GM10248 (cell line): ENCODE data around the gene TTLL5.

Experiments
- CTCF ChIA-PET: fragments of 300-600 bp; sonication (Branson Sonifier 250); formaldehyde crosslinking; extraction: SDS; loops from one replicate; lab custom pipeline; 2021; ENCODE audit warnings: antibody characterized with exemption; lab: Yijun Ruan, JAX
- POLR2A ChIA-PET: fragments of 350-650 bp; sonication (Branson Sonifier 250); formaldehyde crosslinking; extraction: SDS; loops from one replicate; lab custom pipeline; 2020; ENCODE audit warnings: antibody characterized with exemption; lab: Yijun Ruan, JAX
- DNase-seq: peaks from one replicate; pipeline ENCODE4 v3.0.0; 2012; ENCODE audit errors: extremely low spot score
- CTCF ChIP-seq: IDR thresholded peaks from 2 replicates; pipeline ENCODE4 v1.5.1; 2012; ENCODE audit warnings: mild to moderate bottlenecking, low read depth; ENCODE audit errors: extremely low read depth, missing control alignments, control extremely low read depth

Gene TTLL5

GRCh38 chr14:75861161-75861621 is 200.1 kb downstream of the TTLL5 start:
- ChIA-PET POLR2A (no interaction called here), CTCF (interaction anchor here (1.6 to 2.2 kb wide), 3 partner anchors 8 to 121 kb away, joined by 4 to 8 read pairs (median 6); partner anchors contain the start of gene TGFB3)
- no peak for TF ChIP-seq CTCF
- no peak for DNase-seq

DNA sequence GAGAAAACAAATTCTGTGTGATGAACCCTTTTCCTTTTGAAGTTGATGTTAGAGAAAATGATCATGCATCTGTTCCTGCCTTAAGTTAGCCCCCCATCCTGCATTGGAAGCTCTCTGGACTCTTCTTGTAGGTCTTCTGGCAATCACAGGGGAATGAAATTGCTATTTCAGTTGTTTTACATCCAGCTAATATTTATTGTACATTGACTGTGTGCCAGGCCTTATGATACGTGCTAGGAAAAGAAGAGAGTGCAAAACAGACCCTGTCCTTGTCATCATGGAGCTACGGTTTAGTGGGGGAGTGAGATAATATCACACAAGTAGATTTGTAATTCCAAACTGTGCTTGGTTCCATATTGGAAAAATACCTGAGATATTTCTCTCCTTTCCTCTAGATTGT is 202.2 kb downstream of the TTLL5 start:
- ChIA-PET POLR2A (no interaction called here), CTCF (interaction anchor here (0.8 to 2.3 kb wide), 4 partner anchors 10 to 154 kb away, joined by 3 to 10 read pairs (median 6); no protein-coding TSS in a partner anchor)
- DNase-seq, result no peak

DNA sequence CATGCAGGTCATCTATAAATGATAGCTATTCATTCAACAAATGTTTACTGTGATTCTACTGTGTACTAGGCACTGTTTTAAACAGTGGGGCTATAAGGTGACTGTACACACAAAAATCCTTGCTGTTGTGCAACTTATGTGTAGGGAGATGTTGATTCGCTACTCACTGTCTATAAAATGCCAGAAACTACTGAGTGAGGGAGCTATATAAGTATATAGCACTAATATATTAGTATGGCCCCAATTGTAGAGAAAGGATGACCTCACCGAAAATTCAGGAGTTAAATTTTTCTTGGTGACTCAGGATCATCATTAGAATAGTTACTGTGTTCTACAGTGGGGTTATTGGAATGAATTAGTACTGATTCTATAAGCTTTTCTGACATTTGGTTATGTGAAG is 203.3 kb downstream of the TTLL5 start:
- DNase-seq, result no peak
- POLR2A ChIA-PET, result no interaction called here
- CTCF ChIA-PET, result interaction anchor here (0.9 to 2.3 kb wide), 3 partner anchors 42 to 155 kb away, joined by 3 to 10 read pairs (median 7); partner anchors contain the start of gene TGFB3
- no peak for TF ChIP-seq CTCF

More for the DNA sequence above, 202.2 kb downstream of the TTLL5 start:
- no peak for TF ChIP-seq CTCF

- no peak for TF ChIP-seq CTCF
- POLR2A ChIA-PET, result no interaction called here
- CTCF ChIA-PET, result interaction anchor here (1.2 to 1.3 kb wide), 2 partner anchors 40 to 52 kb away, joined by 3 to 4 read pairs; no protein-coding TSS in a partner anchor
- no peak for DNase-seq
Measured at GRCh38 chr14:75865531-75865930, 204.5 kb downstream of the TTLL5 start.

DNA sequence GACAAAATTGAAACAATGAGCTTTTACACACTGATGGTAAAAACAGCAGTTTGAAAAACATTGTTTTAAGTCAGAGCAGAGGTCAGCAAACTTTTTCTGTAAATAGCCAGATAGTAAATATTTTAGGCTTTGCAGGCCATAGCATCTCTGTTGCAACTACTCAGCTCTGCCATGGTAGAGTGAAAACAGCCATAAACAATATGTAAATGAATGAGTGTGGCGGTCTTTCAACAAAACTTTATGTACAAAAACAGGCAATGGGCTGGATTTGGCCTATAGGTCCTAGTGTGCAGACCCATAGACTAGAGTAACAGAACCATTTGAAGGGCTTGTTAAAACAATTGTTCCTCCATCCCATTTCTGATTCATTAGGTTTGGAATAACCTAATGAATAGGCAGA is 205.9 kb downstream of the TTLL5 start:
- CTCF ChIA-PET, result no interaction called here
- POLR2A ChIA-PET, result no interaction called here
- TF ChIP-seq CTCF, result no peak
- DNase-seq, result no peak

DNA sequence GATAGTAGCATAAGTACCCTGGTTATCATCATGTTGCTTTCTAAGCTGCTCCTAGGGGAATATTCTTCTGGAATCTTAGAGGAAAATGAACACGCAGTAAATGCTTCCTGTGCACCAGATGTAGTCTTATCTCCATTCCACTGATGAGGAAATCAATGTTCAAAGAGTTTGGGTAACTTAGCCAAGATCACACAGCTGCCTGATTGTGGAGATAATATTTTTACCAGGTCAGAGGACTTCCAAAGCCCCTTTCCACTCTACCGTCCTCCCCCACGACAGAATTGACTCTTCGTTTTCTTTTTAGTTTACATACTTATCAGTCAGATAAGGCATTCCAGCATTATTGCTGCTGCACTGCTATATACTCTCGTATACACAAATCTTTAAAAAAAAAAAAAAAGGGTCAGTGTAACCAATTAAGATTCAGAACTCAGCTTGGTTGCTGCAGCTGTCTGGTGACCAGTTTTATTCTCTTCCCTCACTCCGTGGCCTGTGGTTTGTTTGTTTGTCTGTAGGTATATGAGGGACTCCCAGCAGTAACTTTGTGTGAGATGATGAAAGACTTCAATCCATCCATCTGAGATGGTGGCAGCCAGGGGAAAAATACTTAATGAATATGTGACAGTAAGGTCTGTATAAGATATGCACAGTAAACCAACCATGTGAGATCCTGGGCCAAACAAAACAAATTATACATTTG is 210.3 kb downstream of the TTLL5 start:
- ChIA-PET CTCF (interaction anchor here (1.5 kb wide), 1 partner anchor 18 kb away, joined by 3 read pairs; no protein-coding TSS in a partner anchor), POLR2A (no interaction called here)
- DNase-seq, result no peak
- no peak for TF ChIP-seq CTCF
